Measurements from ENCODE around the gene PRR36. TPM values are rescaled to one million over a fixed set of nuclear protein-coding genes. Genes with fewer than 3 reads are reported as not detected.
A peak's percentile ranks its signal among the peaks of the same experiment; 100 is the strongest.

The PRR36 gene
- total RNA-seq, 2 experiments from 2014 or later, result 0.17 TPM; not detected in 1

- DNase-seq (ENCODE audit: low spot score), result no peak
- Histone ChIP-seq H3K27ac (ENCODE audit: low read depth, low read length, poor library complexity, severe bottlenecking) (no peak overlapping the region), H3K9me3 (ENCODE audit: low read length) (no peaks in the 10 kb centered on the region), H3K9me2 (ENCODE audit: insufficient read depth, low read length) (no peaks in the 10 kb centered on the region), H3K36me3 (ENCODE audit: insufficient read depth, low read length) (peaks cover 11% of the 10 kb centered on the region; the same call in 1 of the 2 replicates), H2AFZ (ENCODE audit: low read length) (no peak overlapping the region), H3K79me2 (ENCODE audit: insufficient read depth, low read depth, low read length) (no peaks in the 10 kb centered on the region), H3K4me2 (ENCODE audit: low read length) (peak overlapping the region; percentile 76; the same call in 1 of the 2 replicates), H3K4me3 (ENCODE audit: low read depth, low read length, poor library complexity, severe bottlenecking) (no peak overlapping the region), H3K4me1 (ENCODE audit: insufficient read depth, low read length, poor library complexity, severe bottlenecking) (peaks cover 20% of the 10 kb centered on the region), H4K20me1 (ENCODE audit: insufficient read depth, low read length) (peaks cover 6% of the 10 kb centered on the region; the same call in 1 of the 2 replicates)
- no peak for TF ChIP-seq EZH2phosphoT487 (IDR thresholded peaks at IDR 0.05; ENCODE audit: borderline replicate concordance, low read depth, low read length)
- TF ChIP-seq CTCF (conservative IDR thresholded peaks at IDR 0.05; ENCODE audit: low read length), result no peak
- ChIA-PET CTCF (ENCODE audit: unreplicated experiment) (no interaction called here), POLR2A (interaction anchor here (2.2 kb wide), 1 partner anchor 21 kb away, joined by 12 read pairs; the partner anchor contains the start of gene TIMM44)
- intact Hi-C loops (cut with micrococcal nuclease; ENCODE audit: unreplicated experiment), result loop anchor here (2.0 kb wide), 3 partner anchors 21 to 69 kb away; partner anchors contain the start of gene TIMM44
- BruUV-seq (replicated peaks), result no TSS peak
Observed at GRCh38 chr19:7921967-7922835, 48.0 kb upstream of the PRR36 start.

GRCh38 chr19:7921302-7921966 lies 47.2 kb upstream of the PRR36 start:
- intact Hi-C loops (cut with micrococcal nuclease; ENCODE audit: unreplicated experiment), result loop anchor here (2.0 kb wide), 3 partner anchors 21 to 69 kb away; partner anchors contain the start of gene TIMM44
- H4K20me1 ChIP-seq (ENCODE audit: insufficient read depth, low read length), result peaks cover 6% of the 10 kb centered on the region; the same call in 1 of the 2 replicates
- H3K9me2 ChIP-seq (ENCODE audit: insufficient read depth, low read length), result no peaks in the 10 kb centered on the region
- peaks cover 5% of the 10 kb centered on the region; the same call in 1 of the 2 replicates for H3K36me3 ChIP-seq (ENCODE audit: insufficient read depth, low read length)
- H3K4me3 ChIP-seq (ENCODE audit: low read depth, low read length, poor library complexity, severe bottlenecking), result peak overlapping the region; percentile 63
- peak overlapping the region; percentile 76 for H3K4me2 ChIP-seq (ENCODE audit: low read length)
- TF ChIP-seq EZH2phosphoT487 (IDR thresholded peaks at IDR 0.05; ENCODE audit: borderline replicate concordance, low read depth, low read length) (no peak), CTCF (conservative IDR thresholded peaks at IDR 0.05; ENCODE audit: low read length) (no peak)
- no peaks in the 10 kb centered on the region for H3K79me2 ChIP-seq (ENCODE audit: insufficient read depth, low read depth, low read length)
- BruUV-seq (replicated peaks), result no TSS peak
- no peaks in the 10 kb centered on the region for H3K9me3 ChIP-seq (ENCODE audit: low read length)
- H3K4me1 ChIP-seq (ENCODE audit: insufficient read depth, low read length, poor library complexity, severe bottlenecking), result peaks cover 19% of the 10 kb centered on the region
- no peak overlapping the region for H2AFZ ChIP-seq (ENCODE audit: low read length)
- no peak for DNase-seq (ENCODE audit: low spot score)
- ChIA-PET CTCF (ENCODE audit: unreplicated experiment) (interaction anchor here (1.2 to 1.4 kb wide), 2 partner anchors 8 to 52 kb away, joined by 3 to 6 read pairs; no protein-coding TSS in a partner anchor), POLR2A (interaction anchor here (0.5 to 2.2 kb wide), 4 partner anchors 22 to 589 kb away, joined by 3 to 12 read pairs (median 4); partner anchors contain the start of gene TIMM44)
- H3K27ac ChIP-seq (ENCODE audit: low read depth, low read length, poor library complexity, severe bottlenecking), result peak overlapping the region; percentile 31

Measured in OCI-LY7 (cell line).